Vagina (tissue), 2 donors: ENCODE data around the gene CYB561.

Experiments
- POLR2A ChIP-seq, 2 donors: fragments of 450-650 bp; IDR thresholded peaks; one replicate each; pipeline ENCODE4 v1.6.1; 2017; ENCODE audit warnings: antibody characterized with exemption in 2 of 2, mild to moderate bottlenecking in 2 of 2, moderate library complexity in 2 of 2
- POLR2AphosphoS5 ChIP-seq, 2 donors: sonication (generic); formaldehyde crosslinking; IDR thresholded peaks; one replicate each; pipeline ENCODE4 v1.9.0; 2017; ENCODE audit warnings: antibody characterized with exemption in 2 of 2, mild to moderate bottlenecking in 2 of 2, low read depth in 1 of 2; ENCODE audit not compliant: insufficient read depth in 1 of 2
- TF ChIP-seq, protein P1 (sequence below), 3 experiments: fragments of 450-650 bp in 2 of 3; fragments of 200-600 bp in 1 of 3; sonication (generic) in 1 of 3; IDR thresholded peaks; one replicate each; pipeline ENCODE4 v1.5.1; 2017 to 2019; ENCODE audit warnings: antibody characterized with exemption in 3 of 3, mild to moderate bottlenecking in 2 of 3, moderate library complexity in 2 of 3

DNA sequence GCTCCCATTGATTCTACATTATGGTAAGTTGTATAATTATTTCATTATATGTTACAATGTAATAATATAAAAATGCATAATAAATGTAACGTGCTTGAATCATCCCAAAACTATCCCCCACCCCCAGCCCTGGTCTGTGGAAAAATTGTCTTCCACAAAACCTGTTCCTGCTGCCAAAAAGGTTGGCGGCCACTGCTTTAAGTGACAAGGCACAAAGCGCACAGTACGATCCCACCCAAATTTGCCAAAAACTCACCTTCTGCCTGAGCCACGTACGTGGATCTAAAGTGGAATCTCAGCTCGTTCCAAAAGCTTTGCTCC, 14.5 kb downstream of the CYB561 start:
- TF ChIP-seq, protein P1, sequence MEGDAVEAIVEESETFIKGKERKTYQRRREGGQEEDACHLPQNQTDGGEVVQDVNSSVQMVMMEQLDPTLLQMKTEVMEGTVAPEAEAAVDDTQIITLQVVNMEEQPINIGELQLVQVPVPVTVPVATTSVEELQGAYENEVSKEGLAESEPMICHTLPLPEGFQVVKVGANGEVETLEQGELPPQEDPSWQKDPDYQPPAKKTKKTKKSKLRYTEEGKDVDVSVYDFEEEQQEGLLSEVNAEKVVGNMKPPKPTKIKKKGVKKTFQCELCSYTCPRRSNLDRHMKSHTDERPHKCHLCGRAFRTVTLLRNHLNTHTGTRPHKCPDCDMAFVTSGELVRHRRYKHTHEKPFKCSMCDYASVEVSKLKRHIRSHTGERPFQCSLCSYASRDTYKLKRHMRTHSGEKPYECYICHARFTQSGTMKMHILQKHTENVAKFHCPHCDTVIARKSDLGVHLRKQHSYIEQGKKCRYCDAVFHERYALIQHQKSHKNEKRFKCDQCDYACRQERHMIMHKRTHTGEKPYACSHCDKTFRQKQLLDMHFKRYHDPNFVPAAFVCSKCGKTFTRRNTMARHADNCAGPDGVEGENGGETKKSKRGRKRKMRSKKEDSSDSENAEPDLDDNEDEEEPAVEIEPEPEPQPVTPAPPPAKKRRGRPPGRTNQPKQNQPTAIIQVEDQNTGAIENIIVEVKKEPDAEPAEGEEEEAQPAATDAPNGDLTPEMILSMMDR (IDR thresholded peaks at IDR 0.05), result no peak
- no peak for TF ChIP-seq POLR2A (IDR thresholded peaks at IDR 0.05)
- TF ChIP-seq POLR2AphosphoS5 (IDR thresholded peaks at IDR 0.05; ENCODE audit: insufficient read depth in 1 of 2, low read depth in 1 of 2), result no peak
